BLaER1 treated with 17β-estradiol and CSF1 and Interleukin-3, amounts not matched to agents 10 nM and 100 nM (cell line): ENCODE results near the gene TMEM156.
"Not testable (repeated sequence)": the region's sequence is repeated elsewhere in the genome, so short reads cannot be mapped to it uniquely, and the experiment has no call there.

Experiments
- H3K27ac ChIP-seq, 11 experiments: shearing (Covaris generic); formaldehyde crosslinking; 2 replicates each; pipeline ENCODE4 v1.8.1; 2022
- H3K27me3 ChIP-seq, 11 experiments: shearing (Covaris generic); formaldehyde crosslinking; 2 replicates each; pipeline ENCODE4 v1.8.1; 2022
- H3K36me3 ChIP-seq, 11 experiments: shearing (Covaris generic); formaldehyde crosslinking; 2 replicates each; pipeline ENCODE4 v1.8.1; 2022
- H3K4me1 ChIP-seq, 10 experiments: shearing (Covaris generic); formaldehyde crosslinking; 2 replicates each; pipeline ENCODE4 v1.8.1; 2022
- H3K4me2 ChIP-seq, 11 experiments: shearing (Covaris generic); formaldehyde crosslinking; 2 replicates each; pipeline ENCODE4 v1.8.1; 2022
- H3K4me3 ChIP-seq, 10 experiments: shearing (Covaris generic); formaldehyde crosslinking; 2 replicates each; pipeline ENCODE4 v1.8.1; 2022
- H3K9ac ChIP-seq, 11 experiments: shearing (Covaris generic); formaldehyde crosslinking; 2 replicates each; pipeline ENCODE4 v1.8.1; 2022
- H3K9me3 ChIP-seq, 11 experiments: shearing (Covaris generic); formaldehyde crosslinking; replicated peaks in 1 of 11; 2 replicates each; pipeline ENCODE4 v1.8.1; 2022
- H4K20me1 ChIP-seq, 11 experiments: shearing (Covaris generic); formaldehyde crosslinking; 2 replicates each; pipeline ENCODE4 v1.8.1; 2022
- Cebpa-rat ChIP-seq, 11 experiments: shearing (Covaris generic); IDR thresholded peaks; 2 replicates each; pipeline ENCODE4 v1.8.1; 2022

Gene TMEM156

DNA sequence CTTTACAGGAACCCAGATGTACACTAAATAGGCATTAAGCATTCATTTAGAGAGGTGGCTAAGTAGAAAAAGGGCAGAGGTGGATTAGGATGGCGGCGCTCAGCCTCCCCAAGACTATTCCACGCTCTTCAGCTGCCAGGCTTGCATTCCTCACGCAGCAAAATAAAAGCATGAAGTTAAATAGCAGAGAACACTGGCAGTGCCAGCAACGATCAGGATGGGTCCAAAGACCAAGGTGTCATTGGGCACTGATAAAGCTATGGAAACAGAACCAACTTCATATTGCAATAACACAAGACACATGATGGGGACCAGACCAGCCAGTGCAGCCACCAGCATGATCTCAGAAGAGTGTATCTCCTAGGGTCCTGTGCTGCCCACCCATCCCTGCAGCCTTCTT, 42.0 kb downstream of the TMEM156 start:
- Histone ChIP-seq H3K9me3 (no peaks in the 10 kb centered on the region; a peak in 1 of 22 replicates), H4K20me1 (no peaks in the 10 kb centered on the region), H3K4me1 (peaks cover 9 to 32% (median 26%) of the 10 kb centered on the region in 10 experiments), H3K4me3 (no peak overlapping the region), H3K27ac (no peak overlapping the region), H3K4me2 (no peak overlapping the region), H3K9ac (no peak overlapping the region), H3K27me3 (no peaks in the 10 kb centered on the region), H3K36me3 (no peaks in the 10 kb centered on the region)
- no peak for TF ChIP-seq Cebpa-rat (IDR thresholded peaks at IDR 0.05)

GRCh38 chr4:38989487-38989886, 42.7 kb downstream of the TMEM156 start:
- Histone ChIP-seq H3K4me2 (no peak overlapping the region), H3K4me1 (peaks cover 17 to 40% (median 34%) of the 10 kb centered on the region in 10 experiments), H3K4me3 (no peak overlapping the region), H3K9ac (no peak overlapping the region), H3K27ac (no peak overlapping the region), H4K20me1 (no peaks in the 10 kb centered on the region), H3K9me3 (no peaks in the 10 kb centered on the region; a peak in 1 of 22 replicates), H3K36me3 (no peaks in the 10 kb centered on the region), H3K27me3 (no peaks in the 10 kb centered on the region)
- no peak for TF ChIP-seq Cebpa-rat (IDR thresholded peaks at IDR 0.05)

DNA sequence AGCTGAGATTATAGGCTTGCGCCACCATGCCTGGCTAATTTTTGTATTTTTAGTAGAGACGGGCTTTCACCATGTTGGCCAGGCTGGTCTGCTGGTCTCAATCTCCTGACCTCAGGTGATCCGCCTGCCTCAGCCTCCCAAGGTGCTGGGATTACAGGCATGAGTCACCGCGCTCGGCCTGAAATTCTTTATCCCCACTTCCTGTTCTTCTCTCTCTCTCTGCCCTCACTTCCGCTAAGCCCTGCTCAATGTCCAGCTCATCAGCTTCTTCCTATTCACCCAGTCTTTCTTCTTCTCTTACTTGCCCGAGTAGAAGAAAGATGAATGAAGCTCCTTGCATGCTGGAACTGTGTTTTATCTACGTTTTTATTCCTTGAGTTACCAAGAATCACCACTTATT, 43.9 kb downstream of the TMEM156 start:
- not testable (repeated sequence) for H3K9ac ChIP-seq, H3K27me3 ChIP-seq, H4K20me1 ChIP-seq, H3K9me3 ChIP-seq, H3K36me3 ChIP-seq, H3K27ac ChIP-seq, H3K4me3 ChIP-seq
- peak overlapping the region in 2 of 11 experiments; percentile 45 to 81; a peak in 1 of 22 replicates for H3K4me2 ChIP-seq
- H3K4me1 ChIP-seq, result peaks cover 19 to 48% (median 41%) of the 10 kb centered on the region in 10 experiments

- H3K27me3 ChIP-seq, result no peaks in the 10 kb centered on the region
- no peak overlapping the region for H3K4me3 ChIP-seq
- H3K27ac ChIP-seq, result no peak overlapping the region
- H3K4me1 ChIP-seq, result peaks cover 19 to 48% (median 41%) of the 10 kb centered on the region in 10 experiments
- H3K36me3 ChIP-seq, result no peaks in the 10 kb centered on the region
- peak overlapping the region in 8 of 11 experiments; percentile 4 to 81 (median 48); a peak in 12 of 22 replicates for H3K4me2 ChIP-seq
- TF ChIP-seq Cebpa-rat (IDR thresholded peaks at IDR 0.05), result no peak
- H3K9ac ChIP-seq, result no peak overlapping the region
- H4K20me1 ChIP-seq, result no peaks in the 10 kb centered on the region
- no peaks in the 10 kb centered on the region; a peak in 1 of 22 replicates for H3K9me3 ChIP-seq
Measured at GRCh38 chr4:38987491-38987890, 44.7 kb downstream of the TMEM156 start.

GRCh38 chr4:38985410-38986100, 46.7 kb downstream of the TMEM156 start:
- Histone ChIP-seq H3K36me3 (no peaks in the 10 kb centered on the region), H3K9me3 (no peaks in the 10 kb centered on the region; a peak in 1 of 22 replicates), H3K4me2 (peak overlapping the region; percentile 43 to 81 (median 71)), H4K20me1 (no peaks in the 10 kb centered on the region), H3K4me3 (peak overlapping the region in 3 of 10 experiments; percentile 8 to 29 (median 28); a peak in 4 of 20 replicates), H3K4me1 (peaks cover 19 to 48% (median 41%) of the 10 kb centered on the region in 10 experiments), H3K27me3 (no peaks in the 10 kb centered on the region), H3K9ac (peak overlapping the region in 7 of 11 experiments; percentile 9 to 61 (median 25); a peak in 8 of 22 replicates), H3K27ac (peak overlapping the region in 8 of 11 experiments; percentile 14 to 50 (median 35); a peak in 11 of 22 replicates)
- TF ChIP-seq Cebpa-rat (IDR thresholded peaks at IDR 0.05), result no peak

- H3K9ac ChIP-seq, result 0 out of 22 replicates have a peak overlapping the region, but pooled peaks of 1 of the 11 experiments have one; percentile 11
- no peak overlapping the region for H3K27ac ChIP-seq
- TF ChIP-seq Cebpa-rat (IDR thresholded peaks at IDR 0.05), result no peak
- H3K4me1 ChIP-seq, result peaks cover 19 to 48% (median 41%) of the 10 kb centered on the region in 10 experiments
- peak overlapping the region in 10 of 11 experiments; percentile 43 to 81 (median 73); a peak in 17 of 22 replicates for H3K4me2 ChIP-seq
- H3K36me3 ChIP-seq, result no peaks in the 10 kb centered on the region
- H4K20me1 ChIP-seq, result no peaks in the 10 kb centered on the region
- H3K9me3 ChIP-seq, result no peaks in the 10 kb centered on the region; a peak in 1 of 22 replicates
- H3K27me3 ChIP-seq, result no peaks in the 10 kb centered on the region
- no peak overlapping the region for H3K4me3 ChIP-seq
Measured at GRCh38 chr4:38983787-38984598, 48.2 kb downstream of the TMEM156 start.

- no peak overlapping the region for H3K27ac ChIP-seq
- no peaks in the 10 kb centered on the region; a peak in 1 of 22 replicates for H3K9me3 ChIP-seq
- no peaks in the 10 kb centered on the region for H3K27me3 ChIP-seq
Measured at GRCh38 chr4:38983291-38983690, 48.9 kb downstream of the TMEM156 start.

DNA sequence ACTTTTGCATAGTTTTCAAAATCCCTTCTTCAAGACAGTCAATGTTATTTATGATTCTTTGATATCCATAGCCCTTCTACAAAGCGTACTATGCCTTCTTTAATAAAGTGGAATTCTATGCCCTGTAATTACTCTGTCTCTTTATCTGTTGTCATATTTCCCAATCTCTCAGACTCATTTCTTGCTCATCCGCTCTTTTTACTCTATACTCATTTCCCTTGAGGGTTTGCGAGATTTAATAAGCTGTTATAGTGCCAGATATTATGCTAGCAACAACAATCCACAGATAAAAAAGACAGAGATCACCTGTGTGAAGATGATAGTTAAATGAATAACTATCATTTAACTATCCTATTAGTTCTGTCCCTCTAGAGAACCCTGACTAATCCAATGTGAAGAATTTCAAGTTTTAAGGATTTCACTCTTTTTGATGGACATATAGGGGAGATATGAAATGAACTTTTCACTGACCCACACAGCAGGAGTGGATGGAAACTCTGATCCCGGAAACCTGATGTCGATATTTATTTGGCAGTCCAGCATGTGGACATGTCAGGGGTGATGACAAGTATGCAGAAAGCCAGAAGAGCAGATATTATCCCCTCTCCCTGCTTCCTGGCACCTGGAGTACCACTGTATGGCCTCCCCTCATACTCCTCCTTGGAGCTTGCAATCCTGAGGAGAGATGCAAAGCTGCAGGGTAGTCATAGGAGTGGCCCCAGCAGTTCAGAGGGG, 49.7 kb downstream of the TMEM156 start:
- H3K27me3 ChIP-seq, result no peaks in the 10 kb centered on the region
- H3K4me3 ChIP-seq, result no peak overlapping the region
- no peaks in the 10 kb centered on the region for H3K9me3 ChIP-seq
- no peaks in the 10 kb centered on the region for H4K20me1 ChIP-seq
- no peak overlapping the region for H3K9ac ChIP-seq
- no peak overlapping the region for H3K27ac ChIP-seq
- H3K4me2 ChIP-seq, result no peak overlapping the region
- H3K4me1 ChIP-seq, result peaks cover 19 to 40% (median 36%) of the 10 kb centered on the region in 10 experiments
- H3K36me3 ChIP-seq, result no peaks in the 10 kb centered on the region
- TF ChIP-seq Cebpa-rat (IDR thresholded peaks at IDR 0.05), result no peak

More at GRCh38 chr4:38983291-38983690, 48.9 kb downstream of the TMEM156 start:
- H3K4me2 ChIP-seq, result no peak overlapping the region
- TF ChIP-seq Cebpa-rat (IDR thresholded peaks at IDR 0.05), result no peak
- peaks cover 19 to 46% (median 41%) of the 10 kb centered on the region in 10 experiments for H3K4me1 ChIP-seq
- H4K20me1 ChIP-seq, result no peaks in the 10 kb centered on the region
- H3K4me3 ChIP-seq, result no peak overlapping the region
- H3K36me3 ChIP-seq, result no peaks in the 10 kb centered on the region
- no peak overlapping the region for H3K9ac ChIP-seq
